Measurements from ENCODE around the gene PLXNB1.

Gene PLXNB1

GRCh38 chr3:48460517-48460902 lies 30.6 kb upstream of the PLXNB1 start:
- no peak for TF ChIP-seq CTCF (IDR thresholded peaks at IDR 0.05)
- Histone ChIP-seq H3K4me3 (ENCODE audit: low read depth, low read length) (no peak overlapping the region), H3K27me3 (ENCODE audit: control insufficient read depth, insufficient read depth, low read length) (no peaks in the 10 kb centered on the region), H2AFZ (no peak overlapping the region), H3K4me2 (ENCODE audit: low read length) (no peak overlapping the region), H3K79me2 (no peaks in the 10 kb centered on the region), H3K4me1 (no peaks in the 10 kb centered on the region), H3K9me3 (ENCODE audit: control insufficient read depth, low read length) (no peaks in the 10 kb centered on the region), H3K36me3 (ENCODE audit: control insufficient read depth, insufficient read depth, low read length) (no peaks in the 10 kb centered on the region), H3K9ac (no peak overlapping the region), H3K27ac (no peak overlapping the region)

GRCh38 chr3:48459773-48460516 lies 30.1 kb upstream of the PLXNB1 start:
- no peak for TF ChIP-seq CTCF (IDR thresholded peaks at IDR 0.05)
- Histone ChIP-seq H2AFZ (no peak overlapping the region), H3K4me1 (no peaks in the 10 kb centered on the region), H3K36me3 (ENCODE audit: control insufficient read depth, insufficient read depth, low read length) (no peaks in the 10 kb centered on the region), H3K9me3 (ENCODE audit: control insufficient read depth, low read length) (no peaks in the 10 kb centered on the region), H3K79me2 (no peaks in the 10 kb centered on the region), H3K27ac (no peak overlapping the region), H3K4me2 (ENCODE audit: low read length) (no peak overlapping the region), H3K4me3 (ENCODE audit: low read depth, low read length) (no peak overlapping the region), H3K9ac (no peak overlapping the region), H3K27me3 (ENCODE audit: control insufficient read depth, insufficient read depth, low read length) (no peaks in the 10 kb centered on the region)

- no peak overlapping the region for H3K27ac ChIP-seq
- no peaks in the 10 kb centered on the region for H3K36me3 ChIP-seq (ENCODE audit: control insufficient read depth, insufficient read depth, low read length)
Observed at GRCh38 chr3:48459331-48459730, 29.4 kb upstream of the PLXNB1 start.

GRCh38 chr3:48456456-48456855 lies 26.6 kb upstream of the PLXNB1 start:
- H3K9me3 ChIP-seq (ENCODE audit: control insufficient read depth, low read length) = no peaks in the 10 kb centered on the region
- peaks cover 2% of the 10 kb centered on the region for H3K4me1 ChIP-seq
- no peak overlapping the region for H3K4me3 ChIP-seq (ENCODE audit: low read depth, low read length)
- H3K9ac ChIP-seq = no peak overlapping the region
- H3K4me2 ChIP-seq (ENCODE audit: low read length) = no peak overlapping the region
- no peak for TF ChIP-seq CTCF (IDR thresholded peaks at IDR 0.05)
- H3K36me3 ChIP-seq (ENCODE audit: control insufficient read depth, insufficient read depth, low read length) = no peaks in the 10 kb centered on the region
- no peak overlapping the region for H3K27ac ChIP-seq
- peaks cover 4% of the 10 kb centered on the region for H3K79me2 ChIP-seq
- no peak overlapping the region for H2AFZ ChIP-seq
- H3K27me3 ChIP-seq (ENCODE audit: control insufficient read depth, insufficient read depth, low read length) = no peaks in the 10 kb centered on the region

More at GRCh38 chr3:48459331-48459730, 29.4 kb upstream of the PLXNB1 start:
- Histone ChIP-seq H3K4me3 (ENCODE audit: low read depth, low read length) (no peak overlapping the region), H3K4me1 (no peaks in the 10 kb centered on the region), H3K9ac (no peak overlapping the region), H3K4me2 (ENCODE audit: low read length) (no peak overlapping the region), H2AFZ (no peak overlapping the region), H3K79me2 (no peaks in the 10 kb centered on the region), H3K9me3 (ENCODE audit: control insufficient read depth, low read length) (no peaks in the 10 kb centered on the region), H3K27me3 (ENCODE audit: control insufficient read depth, insufficient read depth, low read length) (no peaks in the 10 kb centered on the region)
- no peak for TF ChIP-seq CTCF (IDR thresholded peaks at IDR 0.05)

- Histone ChIP-seq H3K9me3 (ENCODE audit: control insufficient read depth, low read length) (no peaks in the 10 kb centered on the region), H3K27ac (peak overlapping the region; percentile 45), H3K79me2 (peaks cover 6% of the 10 kb centered on the region), H3K4me3 (ENCODE audit: low read depth, low read length) (peak overlapping the region; percentile 6), H3K27me3 (ENCODE audit: control insufficient read depth, insufficient read depth, low read length) (no peaks in the 10 kb centered on the region), H3K9ac (no peak overlapping the region), H3K36me3 (ENCODE audit: control insufficient read depth, insufficient read depth, low read length) (no peaks in the 10 kb centered on the region), H3K4me1 (peaks cover 12% of the 10 kb centered on the region), H3K4me2 (ENCODE audit: low read length) (peak overlapping the region; percentile 18), H2AFZ (no peak overlapping the region)
- no peak for TF ChIP-seq CTCF (IDR thresholded peaks at IDR 0.05)
Observed at GRCh38 chr3:48451270-48451669, 21.4 kb upstream of the PLXNB1 start.

Measured in parathyroid adenoma (tissue), 2 donors.